Cardiac muscle cell (in vitro differentiated cells and primary cell): Measurements from ENCODE around the gene IFT57. TPM values are rescaled to one million over a fixed set of nuclear protein-coding genes. Genes with fewer than 3 reads are reported as not detected.
"Not testable (repeated sequence)": the region's sequence is repeated elsewhere in the genome, so short reads cannot be mapped to it uniquely, and the experiment has no call there.

Experiments used
- DNase-seq, 2 donors: peaks; one replicate each; pipeline versions ENCODE4 v3.0.0 to v3.0.0-alpha.2; 2010 to 2017; ENCODE audit warnings: low read depth in 1 of 2, low spot score in 1 of 2
- H3K27ac ChIP-seq: fragments of 200-600 bp; sonication (generic); 2 replicates; pipeline ENCODE4 v1.5.1; 2016
- H3K27me3 ChIP-seq: fragments of 200-600 bp; sonication (generic); 2 replicates; pipeline ENCODE4 v1.6.0; 2016; ENCODE audit warnings: control low read depth
- H3K36me3 ChIP-seq: fragments of 200-600 bp; sonication (generic); 2 replicates; pipeline ENCODE4 v1.5.1; 2016; ENCODE audit warnings: control low read depth
- H3K4me1 ChIP-seq: fragments of 200-600 bp; sonication (generic); 2 replicates; pipeline ENCODE4 v1.8.1; 2017; ENCODE audit warnings: low read depth, mild to moderate bottlenecking, mixed run types
- H3K4me3 ChIP-seq: fragments of 200-600 bp; sonication (generic); 2 replicates; pipeline ENCODE4 v1.5.1; 2016; ENCODE audit warnings: mild to moderate bottlenecking
- H3K9me3 ChIP-seq: fragments of 200-600 bp; sonication (generic); 2 replicates; pipeline ENCODE4 v1.5.1; 2017; ENCODE audit warnings: low read depth, mild to moderate bottlenecking, control low read depth
- CTCF ChIP-seq: IDR thresholded peaks from 2 replicates; pipeline ENCODE4 v1.5.1; 2012; ENCODE audit warnings: low read depth, mild to moderate bottlenecking, low read length
- polyA plus RNA-seq: library from polyadenylated mRNA; unstranded; fragments of >200 nt; fragmentation: Nextera tagmentation; extraction: Ambion mirVana; gene quantifications from 2 replicates; pipeline ENCODE4 v1.2.1, GENCODE V29; 2016
- total RNA-seq: library from RNA; depleted of rRNA; stranded (reverse); fragments of >200 nt; gene quantifications from 2 replicates; pipeline ENCODE4 v1.2.3, GENCODE V29; 2016

Gene IFT57, protein sequence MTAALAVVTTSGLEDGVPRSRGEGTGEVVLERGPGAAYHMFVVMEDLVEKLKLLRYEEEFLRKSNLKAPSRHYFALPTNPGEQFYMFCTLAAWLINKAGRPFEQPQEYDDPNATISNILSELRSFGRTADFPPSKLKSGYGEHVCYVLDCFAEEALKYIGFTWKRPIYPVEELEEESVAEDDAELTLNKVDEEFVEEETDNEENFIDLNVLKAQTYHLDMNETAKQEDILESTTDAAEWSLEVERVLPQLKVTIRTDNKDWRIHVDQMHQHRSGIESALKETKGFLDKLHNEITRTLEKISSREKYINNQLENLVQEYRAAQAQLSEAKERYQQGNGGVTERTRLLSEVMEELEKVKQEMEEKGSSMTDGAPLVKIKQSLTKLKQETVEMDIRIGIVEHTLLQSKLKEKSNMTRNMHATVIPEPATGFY
- total RNA-seq (37.2 and 55.2 TPM in 2 replicates), polyA plus RNA-seq (77.3 and 78.8 TPM in 2 replicates)

- Histone ChIP-seq H3K4me3 (peak within 1 kb of the TSS; percentile 70), H3K4me1 (peaks cover 14% of the 10 kb centered on the region), H3K9me3 (no peaks in the 10 kb centered on the region), H3K36me3 (peaks cover 4% of the 10 kb centered on the region), H3K27me3 (no peaks in the 10 kb centered on the region), H3K27ac (peak within 1 kb of the TSS; percentile 66)
- TF ChIP-seq CTCF: no peak
- DNase-seq: peak; percentile 98 to 99
Observed at GRCh38 chr3:108221911-108222852, at the start of gene IFT57. TSS of gene IFT57 (minus strand) at chr3:108222424. CDS start at chr3:108222322, 102 bp downstream.

GRCh38 chr3:108271626-108272025 is 49.4 kb upstream of the IFT57 start:
- Histone ChIP-seq H3K36me3 (no peaks in the 10 kb centered on the region), H3K27me3 (no peaks in the 10 kb centered on the region), H3K9me3 (no peaks in the 10 kb centered on the region), H3K4me1 (no peaks in the 10 kb centered on the region), H3K27ac (no peak overlapping the region), H3K4me3 (no peak overlapping the region)
- no peak for TF ChIP-seq CTCF
- no peak for DNase-seq

GRCh38 chr3:108268235-108268634 is 46.0 kb upstream of the IFT57 start:
- not testable (repeated sequence) for H3K9me3 ChIP-seq, H3K27ac ChIP-seq, H3K4me3 ChIP-seq, DNase-seq, H3K27me3 ChIP-seq, H3K4me1 ChIP-seq, H3K36me3 ChIP-seq

DNA sequence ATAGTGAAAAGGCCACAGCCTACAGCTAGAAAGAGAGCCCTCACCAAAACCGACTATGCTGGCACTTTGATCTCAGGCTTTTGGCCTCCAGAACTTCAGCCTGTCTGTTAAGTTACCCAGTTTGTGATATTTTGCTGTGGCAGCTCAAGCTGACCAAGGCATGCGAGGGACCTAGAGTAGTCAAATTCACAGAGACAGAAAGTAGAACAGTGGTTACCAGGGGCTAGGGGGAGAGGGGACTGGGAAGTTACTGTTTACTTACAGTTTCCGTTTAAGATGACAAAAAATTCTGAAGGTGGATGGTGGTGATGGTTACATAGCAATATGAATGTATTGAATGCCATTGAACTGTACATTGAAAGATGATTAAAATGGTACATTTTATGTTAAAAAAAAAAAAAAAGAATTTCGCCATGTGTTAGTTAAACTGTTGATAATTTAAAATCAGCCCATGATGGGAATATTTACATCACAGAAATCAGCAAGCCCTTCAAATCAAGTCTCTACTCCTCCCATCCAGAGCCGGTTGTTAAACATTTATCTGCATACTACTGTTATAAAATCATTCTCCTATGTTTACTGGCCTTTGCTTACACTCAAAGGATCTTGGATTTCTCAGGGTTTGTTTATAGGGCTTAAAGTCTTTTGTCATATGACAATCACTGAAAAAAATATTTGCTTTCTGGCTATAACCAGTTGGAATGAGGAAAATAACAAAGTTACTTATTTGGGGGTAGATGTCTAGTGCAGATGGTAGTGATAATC is 42.5 kb upstream of the IFT57 start:
- H3K9me3 ChIP-seq, H3K36me3 ChIP-seq, DNase-seq, H3K4me3 ChIP-seq, H3K27ac ChIP-seq, H3K27me3 ChIP-seq, H3K4me1 ChIP-seq: not testable (repeated sequence)

DNA sequence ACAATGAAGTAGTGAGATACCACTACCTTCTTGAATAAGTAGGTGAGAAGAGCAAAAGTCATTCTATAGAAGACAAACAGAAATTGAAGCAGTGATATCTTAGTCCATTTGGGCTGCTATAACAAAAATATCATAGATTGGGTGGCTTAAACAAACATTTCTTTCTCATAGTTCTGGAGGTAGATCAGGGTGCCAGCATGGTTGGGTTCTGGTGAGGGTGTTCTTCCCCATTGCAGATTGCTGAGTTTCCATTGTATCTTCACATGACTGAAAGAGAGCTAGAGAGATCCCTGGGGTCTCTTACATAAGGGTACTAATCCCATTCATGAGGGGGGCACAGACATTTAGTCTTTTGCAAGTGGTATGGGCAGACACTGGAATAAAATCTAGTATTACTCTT is 32.9 kb upstream of the IFT57 start:
- Histone ChIP-seq H3K36me3 (no peaks in the 10 kb centered on the region), H3K4me3 (no peak overlapping the region), H3K27me3 (no peaks in the 10 kb centered on the region), H3K27ac (no peak overlapping the region), H3K9me3 (no peaks in the 10 kb centered on the region), H3K4me1 (no peaks in the 10 kb centered on the region)
- DNase-seq: no peak
- TF ChIP-seq CTCF: no peak

DNA sequence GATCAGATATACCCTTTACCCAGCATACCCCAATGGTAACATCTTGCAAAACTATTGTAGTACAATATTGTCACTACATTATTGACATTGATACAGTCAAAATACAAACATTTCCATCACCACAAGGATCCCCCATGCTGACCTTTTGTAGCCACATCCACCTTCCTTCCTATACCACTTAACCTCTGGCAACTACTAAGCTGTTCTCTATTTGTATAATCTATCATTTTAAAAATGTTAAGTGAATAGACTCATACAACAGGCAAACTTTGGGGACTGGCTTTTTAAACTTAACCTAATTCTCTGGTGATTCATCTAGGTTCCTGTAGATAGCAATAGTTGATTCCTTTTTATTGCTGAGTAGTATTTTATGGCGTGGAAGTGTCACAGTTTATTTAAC is 29.6 kb upstream of the IFT57 start:
- no peaks in the 10 kb centered on the region for H3K27me3 ChIP-seq
- no peaks in the 10 kb centered on the region for H3K9me3 ChIP-seq
- TF ChIP-seq CTCF: no peak
- H3K4me3 ChIP-seq: no peak overlapping the region
- no peak for DNase-seq
- no peaks in the 10 kb centered on the region for H3K36me3 ChIP-seq
- H3K27ac ChIP-seq: no peak overlapping the region
- H3K4me1 ChIP-seq: no peaks in the 10 kb centered on the region
